GM18858 (cell line): ENCODE measurements around the gene TRPT1.

Source experiments
- ATAC-seq: cut with Tn5 transposase; IDR thresholded peaks from one replicate; pipeline ENCODE4 v1.9.1; 2021; ENCODE audit not compliant: unreplicated experiment

TRPT1 gene

GRCh38 chr11:64245797-64246620 is 20.0 kb upstream of the TRPT1 start:
- no peak for ATAC-seq

DNA sequence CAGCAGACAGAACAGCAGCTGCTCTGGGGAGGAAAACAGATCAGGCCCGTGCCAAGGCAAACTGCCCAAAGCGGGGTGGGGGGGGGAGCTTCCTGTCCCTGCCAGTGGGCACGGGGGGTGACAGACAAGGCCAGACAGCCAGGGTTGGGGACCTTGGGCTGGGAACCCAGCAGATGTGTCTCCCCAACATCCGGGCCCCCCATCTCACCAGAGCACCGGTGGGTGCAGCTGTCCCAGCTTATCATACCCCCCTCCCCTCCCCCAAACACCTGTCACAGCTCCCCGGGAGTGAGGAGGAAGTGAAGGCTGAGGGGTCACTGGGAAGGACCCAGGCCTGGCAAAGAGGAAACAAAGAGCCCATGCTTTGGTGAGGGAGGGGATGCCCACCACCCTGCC is 19.4 kb upstream of the TRPT1 start:
- no peak for ATAC-seq

DNA sequence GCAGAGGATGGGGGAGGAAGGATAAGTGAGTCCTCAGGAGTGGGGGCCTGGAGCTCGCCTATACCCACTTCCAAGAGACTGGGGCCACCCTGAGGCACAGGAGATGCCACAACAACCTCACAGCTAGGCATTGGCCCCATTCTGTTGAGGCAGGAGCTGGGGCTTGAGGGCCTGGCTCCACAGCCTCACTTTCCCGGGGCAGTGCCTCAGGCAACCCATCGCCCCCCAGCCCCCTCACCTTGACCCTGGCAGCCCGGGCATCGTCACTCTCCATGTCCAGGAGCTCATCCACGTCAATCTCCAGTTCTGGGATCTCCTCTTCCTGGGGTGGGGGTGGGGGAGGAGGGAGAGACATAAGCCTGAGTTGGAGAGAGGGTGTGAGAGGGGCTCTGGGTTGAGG is 19.0 kb upstream of the TRPT1 start:
- no peak for ATAC-seq

- no peak for ATAC-seq
Observed at GRCh38 chr11:64244107-64244506, 18.1 kb upstream of the TRPT1 start.

- no peak for ATAC-seq
Observed at GRCh38 chr11:64243236-64243854, 17.4 kb upstream of the TRPT1 start.

- peak; percentile 2 for ATAC-seq
Observed at GRCh38 chr11:64241491-64242374, 15.7 kb upstream of the TRPT1 start.

- ATAC-seq = peak; percentile 43
Observed at GRCh38 chr11:64241241-64241490, 15.2 kb upstream of the TRPT1 start.

- peak; percentile 44 for ATAC-seq
Observed at GRCh38 chr11:64240435-64241240, 14.7 kb upstream of the TRPT1 start, which contains the start of gene FKBP2. Gene FKBP2, plus strand, starts transcription at chr11:64241095. Its CDS starts 1,293 bp downstream, at chr11:64242388.

- no peak for ATAC-seq
Observed at GRCh38 chr11:64239662-64240434, 13.9 kb upstream of the TRPT1 start.

GRCh38 chr11:64238999-64239398 is 13.0 kb upstream of the TRPT1 start:
- ATAC-seq = no peak

DNA sequence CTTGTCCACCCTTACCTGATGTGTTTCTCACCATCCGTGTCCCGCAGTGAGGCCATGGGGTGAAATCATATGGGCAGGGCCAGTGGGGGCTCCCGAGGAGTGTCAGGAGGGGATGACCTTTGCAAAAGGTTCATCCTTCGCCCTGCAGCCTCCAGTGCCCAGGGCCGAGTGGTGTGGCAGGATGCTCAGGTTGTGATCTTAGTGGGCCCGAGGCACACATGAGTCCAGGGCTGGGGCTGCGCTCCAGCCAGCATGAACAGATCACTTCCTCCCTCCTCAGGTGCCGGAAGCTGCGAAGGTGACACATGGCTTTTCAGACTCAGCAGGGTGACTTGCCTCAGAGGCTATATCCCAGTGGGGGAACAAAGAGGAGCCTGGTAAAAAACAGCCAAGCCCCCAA is 12.1 kb upstream of the TRPT1 start:
- no peak for ATAC-seq

- ATAC-seq = no peak
Observed at GRCh38 chr11:64237484-64237951, 11.5 kb upstream of the TRPT1 start.

DNA sequence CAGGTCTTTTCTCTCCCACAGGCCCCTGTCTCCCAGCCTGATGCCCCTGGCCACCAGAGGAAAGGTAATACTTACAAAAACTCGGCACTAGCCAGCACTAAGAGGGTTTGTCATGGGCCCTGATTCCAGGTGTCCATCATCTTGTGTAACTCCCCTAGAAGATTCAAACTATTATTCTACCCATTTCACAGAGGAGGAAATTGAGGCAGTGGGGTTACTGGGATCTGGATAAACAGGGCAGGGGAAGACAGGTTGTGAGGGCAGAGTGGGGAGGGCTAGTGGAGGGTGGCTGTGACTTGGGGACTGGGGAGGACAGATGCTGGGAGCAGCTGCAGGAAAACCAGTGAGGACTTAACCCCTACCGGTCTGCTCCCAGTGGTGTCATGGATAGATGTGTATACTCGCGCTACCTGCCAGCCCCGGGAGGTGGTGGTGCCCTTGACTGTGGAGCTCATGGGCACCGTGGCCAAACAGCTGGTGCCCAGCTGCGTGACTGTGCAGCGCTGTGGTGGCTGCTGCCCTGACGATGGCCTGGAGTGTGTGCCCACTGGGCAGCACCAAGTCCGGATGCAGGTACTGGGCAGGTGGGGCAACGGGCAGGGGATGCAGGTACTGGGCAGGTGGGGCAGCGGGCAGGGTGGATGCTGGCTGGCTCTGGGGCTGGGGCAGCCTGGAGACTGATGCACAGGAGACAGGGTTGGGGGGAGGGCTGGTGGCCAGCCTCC is 9.6 kb upstream of the TRPT1 start:
- ATAC-seq = no peak

DNA sequence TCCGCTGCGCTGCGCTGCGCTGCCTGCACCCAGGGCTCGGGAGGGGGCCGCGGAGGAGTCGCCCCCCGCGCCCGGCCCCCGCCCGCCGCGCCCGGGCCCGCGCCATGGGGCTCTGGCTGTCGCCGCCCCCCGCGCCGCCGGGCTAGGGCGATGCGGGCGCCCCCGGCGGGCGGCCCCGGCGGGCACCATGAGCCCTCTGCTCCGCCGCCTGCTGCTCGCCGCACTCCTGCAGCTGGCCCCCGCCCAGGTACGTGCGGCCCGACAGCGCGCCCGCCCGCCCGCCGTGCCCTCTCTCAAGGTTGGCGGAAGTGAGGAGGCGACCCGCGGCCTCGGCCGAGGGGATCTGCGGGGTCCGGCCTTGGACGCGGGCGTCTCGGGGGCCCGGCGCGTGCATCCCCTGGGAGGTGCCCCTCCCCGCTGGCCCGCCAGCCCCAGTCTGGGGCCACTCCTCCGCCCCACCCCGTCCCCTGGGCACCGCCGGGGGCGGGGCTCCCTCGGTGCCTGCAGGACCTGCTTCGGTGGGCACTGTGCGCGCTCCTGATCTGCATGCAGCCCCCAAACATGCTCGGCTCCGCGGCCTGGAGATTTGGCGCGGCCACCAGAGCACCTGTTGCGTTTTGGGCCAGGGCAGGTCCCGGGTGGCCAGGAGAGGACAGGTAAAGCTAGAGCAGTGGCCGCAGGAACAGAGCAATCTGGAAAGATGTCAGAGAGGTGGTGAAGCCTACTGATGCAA is 8.8 kb upstream of the TRPT1 start:
- no peak for ATAC-seq

DNA sequence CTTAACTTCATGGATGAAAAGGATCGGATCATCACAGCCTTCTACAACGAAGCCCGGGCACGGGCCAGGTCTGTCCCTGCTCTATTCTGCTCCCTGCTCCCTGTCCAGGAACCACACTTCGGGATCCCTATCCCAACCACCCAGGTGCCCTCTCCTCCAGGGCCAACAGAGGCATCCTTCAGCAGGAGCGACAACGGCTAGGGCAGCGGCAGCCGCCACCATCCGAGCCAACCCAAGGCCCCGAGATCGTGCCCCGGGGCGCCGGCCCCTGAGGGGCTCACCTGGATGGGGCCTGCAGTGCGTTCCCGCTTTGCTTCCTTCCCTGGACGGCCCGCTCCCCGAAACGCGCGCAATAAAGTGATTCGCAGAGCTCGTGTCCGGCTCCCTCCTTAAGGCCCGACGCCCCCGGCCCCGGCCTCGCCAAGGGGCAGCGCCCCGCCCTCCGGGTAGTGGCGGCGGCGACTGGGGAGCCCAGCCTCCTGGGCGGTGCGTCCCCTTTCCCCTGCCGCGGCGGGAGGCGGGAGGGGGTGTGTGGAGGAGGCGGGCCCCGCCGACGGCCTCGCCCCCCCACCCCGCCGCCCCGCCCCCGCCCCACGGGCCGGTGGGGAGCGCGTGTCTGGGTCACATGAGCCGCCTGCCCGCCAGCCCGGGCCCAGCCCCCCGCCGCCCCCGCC is 8.1 kb upstream of the TRPT1 start, which contains the start of gene VEGFB:
VEGFB (plus strand) TSS at position 672 of the 674 bp plus-strand sequence. CDS start 250 bp downstream, outside the sequence.
- no peak for ATAC-seq

GRCh38 chr11:64232967-64233315 is 7.0 kb upstream of the TRPT1 start:
- no peak for ATAC-seq

DNA sequence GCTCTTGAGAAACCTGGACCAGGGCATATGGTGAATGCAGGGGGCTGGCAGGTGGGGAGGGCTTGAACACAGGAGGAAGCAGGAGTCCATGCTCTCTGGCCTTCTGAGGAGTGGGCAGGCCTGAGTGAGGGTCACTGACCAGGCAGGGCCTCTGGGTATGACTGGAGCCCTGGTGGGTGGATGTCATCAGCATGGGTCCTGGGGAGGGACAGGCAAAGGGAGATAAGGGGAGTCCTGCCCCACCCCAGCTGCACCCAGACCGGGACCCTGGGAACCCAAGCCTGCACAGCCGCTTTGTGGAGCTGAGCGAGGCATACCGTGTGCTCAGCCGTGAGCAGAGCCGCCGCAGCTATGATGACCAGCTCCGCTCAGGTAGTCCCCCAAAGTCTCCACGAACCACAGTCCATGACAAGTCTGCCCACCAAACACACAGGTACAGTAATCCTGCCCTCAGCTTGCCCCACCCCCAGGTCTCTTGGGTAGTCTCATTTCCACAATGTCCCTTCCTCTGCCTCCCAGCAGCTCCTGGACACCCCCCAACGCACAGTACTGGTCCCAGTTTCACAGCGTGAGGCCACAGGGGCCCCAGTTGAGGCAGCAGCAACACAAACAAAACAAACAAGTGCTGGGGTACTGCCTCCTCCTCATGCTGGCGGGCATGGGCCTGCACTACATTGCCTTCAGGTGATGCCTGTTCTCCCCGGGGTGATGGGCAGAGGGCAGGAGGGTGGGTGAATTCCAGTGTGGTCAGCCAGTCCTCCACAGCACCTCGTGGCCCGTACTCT is 6.4 kb upstream of the TRPT1 start:
- no peak for ATAC-seq
